Pancreas (tissue), 10 donors: Measurements from ENCODE around the gene SCRN3. TPM values are rescaled to one million over a fixed set of nuclear protein-coding genes. Genes with fewer than 3 reads are reported as not detected.

Experiments
- ATAC-seq, 4 donors: fragments of 200-7000 bp; cut with Tn5 transposase; one replicate each; pipeline versions ENCODE4 v1.8.0 to v1.9.1; 2020; ENCODE audit warnings: mild to moderate bottlenecking in 4 of 4, moderate library complexity in 4 of 4
- DNase-seq, 6 donors: peaks; one replicate each; pipeline ENCODE4 v3.0.0-alpha.2; 2020
- FAIRE-seq: peaks from 2 replicates; lab custom pipeline; 2012; peaks lifted over from hg19 to GRCh38; lab: Jason Lieb, UNC
- H3K27ac ChIP-seq, 4 donors: fragments of 200-600 bp; sonication (generic); 1 replicate in 3 of 4; 2 replicates in 1 of 4; pipeline versions ENCODE4 v1.5.0 to v1.8.0; 2020
- H3K27me3 ChIP-seq, 4 donors: fragments of 200-600 bp; one replicate each; pipeline ENCODE4 v1.8.0; 2021
- H3K36me3 ChIP-seq, 3 donors: fragments of 200-600 bp; sonication (generic) in 1 of 3; one replicate each; pipeline versions ENCODE4 v1.5.0 to v1.8.0; 2020 to 2021
- H3K4me1 ChIP-seq, 3 donors: fragments of 200-600 bp; one replicate each; pipeline ENCODE4 v1.8.0; 2021
- H3K4me3 ChIP-seq, 4 donors: fragments of 200-600 bp; sonication (generic) in 2 of 4; one replicate each; pipeline versions ENCODE4 v1.5.0 to v1.8.0; 2020 to 2021
- H3K9me3 ChIP-seq, 4 donors: fragments of 200-600 bp; one replicate each; pipeline ENCODE4 v1.8.0; 2021
- CTCF ChIP-seq, 4 donors: fragments of 200-600 bp; sonication (generic) in 3 of 4; IDR thresholded peaks; one replicate each; pipeline versions ENCODE4 v1.5.0 to v1.8.0; 2021; ENCODE audit warnings: antibody characterized with exemption in 4 of 4
- WGBS, 2 donors: extraction: QIAGEN DNeasy Blood & Tissue Kit; methylation state at CpG; one replicate each; pipeline ENCODE4 v1.1.7; 2013; 5-methylcytosine and 5-hydroxymethylcytosine counted together
- intact Hi-C, 3 donors: fragments of 100-400 bp; cut with DNase I; formaldehyde crosslinking; loops; one replicate each; pipeline versions ENCODE4 v1.11.1 to v1.14.2; 2022
- polyA plus RNA-seq, 2 donors: library from polyadenylated mRNA; stranded (reverse); fragments of 200-250 nt; gene quantifications; one replicate each; pipeline ENCODE4 v1.2.3, GENCODE V29; 2013
- total RNA-seq, 6 donors: library from RNA; stranded (reverse); fragmentation: NEBNext Ultra II Directional in 4 of 6; extraction: Animal tissue kit (Norgen Biotek cat#: 25700) in 4 of 6; gene quantifications; one replicate each; pipeline versions ENCODE4 v1.2.1 to v1.2.4, GENCODE V29; 2021 to 2023
- donor health status: healthy with polysubstance abuse.
- donor health status: DM: no; HTN: no; CAD: no; lungs with moderate emphysema.
- donor health status: DM: no; HTN: no; CAD: no.
- donor health status: control.
- donor health status: control.
- donor health status: Bipolar disorder and iron deficiency.
- donor health status: DM: yes; HTN: yes; CAD: no.
- donor health status: DM: no; HTN: no; CAD: no.
- donor health status: DM: no; HTN: no; CAD: no.
- donor health status: DM: yes; HTN: yes; CAD: no.

SCRN3 gene
- total and polyA plus RNA-seq, 8 donors = 8.2 to 14.8 (median 9.9) TPM

GRCh38 chr2:174473796-174474195 is 78.3 kb downstream of the SCRN3 start:
- Histone ChIP-seq H3K27ac (no peak overlapping the region), H3K4me1 (no peaks in the 10 kb centered on the region), H3K9me3 (no peaks in the 10 kb centered on the region), H3K36me3 (no peaks in the 10 kb centered on the region), H3K27me3 (no peaks in the 10 kb centered on the region), H3K4me3 (no peak overlapping the region)
- TF ChIP-seq CTCF (IDR thresholded peaks at IDR 0.05) = no peak
- 77 to 86% methylated on average over 3 of the region's 3 CpGs for WGBS, 2 donors
- intact Hi-C loops = no loop called here
- DNase-seq (no peak), ATAC-seq (no peak), FAIRE-seq (no peak)

GRCh38 chr2:174477759-174478158 is 82.2 kb downstream of the SCRN3 start:
- Histone ChIP-seq H3K4me1 (no peaks in the 10 kb centered on the region), H3K27ac (no peak overlapping the region), H3K9me3 (no peaks in the 10 kb centered on the region), H3K36me3 (no peaks in the 10 kb centered on the region), H3K4me3 (no peak overlapping the region), H3K27me3 (no peaks in the 10 kb centered on the region)
- intact Hi-C loops = no loop called here
- no peak for FAIRE-seq
- TF ChIP-seq CTCF (IDR thresholded peaks at IDR 0.05) = no peak
- WGBS, 2 donors = 82 to 83% methylated on average over 1 of the region's 1 CpG
- DNase-seq = no peak
- ATAC-seq = no peak

Other genes with a start within 250 kb of the SCRN3 start
- gene OLA1, start 147.2 kb upstream of the SCRN3 start, total RNA-seq = 10 to 100 TPM; 29.1 to 55.8 (median 47.5) TPM
- 10 to 100 TPM; 31.6 to 39.7 TPM for gene OLA1, start 147.2 kb upstream of the SCRN3 start, polyA plus RNA-seq
- gene SP9, start 60.8 kb upstream of the SCRN3 start, total RNA-seq = not detected
- under 1 TPM in 1 of 2 donors, not detected in 1; 0.02 TPM for gene SP9, start 60.8 kb upstream of the SCRN3 start, polyA plus RNA-seq
- gene GPR155, start 91.3 kb downstream of the SCRN3 start, total RNA-seq = 10 to 100 TPM in 3 of 6 donors, 1 to 10 TPM in 3; 7.1 to 11.5 (median 9.3) TPM
- 1 to 10 TPM; 2.4 to 2.5 TPM for gene GPR155, start 91.3 kb downstream of the SCRN3 start, polyA plus RNA-seq
- 10 to 100 TPM in 3 of 6 donors, 1 to 10 TPM in 3; 5.2 to 26.8 (median 9.0) TPM for gene WIPF1, start 202.1 kb downstream of the SCRN3 start, total RNA-seq
- 1 to 10 TPM; 4.7 to 6.2 TPM for gene WIPF1, start 202.1 kb downstream of the SCRN3 start, polyA plus RNA-seq